ENCODE data around the gene CA5A. TPM values are rescaled to one million over a fixed set of nuclear protein-coding genes. Genes with fewer than 3 reads are reported as not detected.

CA5A gene
- total and polyA plus RNA-seq, 9 of the 15 experiments (the other 6 are each of a cell fraction or from before 2014, with no cell fraction given): not detected

DNA sequence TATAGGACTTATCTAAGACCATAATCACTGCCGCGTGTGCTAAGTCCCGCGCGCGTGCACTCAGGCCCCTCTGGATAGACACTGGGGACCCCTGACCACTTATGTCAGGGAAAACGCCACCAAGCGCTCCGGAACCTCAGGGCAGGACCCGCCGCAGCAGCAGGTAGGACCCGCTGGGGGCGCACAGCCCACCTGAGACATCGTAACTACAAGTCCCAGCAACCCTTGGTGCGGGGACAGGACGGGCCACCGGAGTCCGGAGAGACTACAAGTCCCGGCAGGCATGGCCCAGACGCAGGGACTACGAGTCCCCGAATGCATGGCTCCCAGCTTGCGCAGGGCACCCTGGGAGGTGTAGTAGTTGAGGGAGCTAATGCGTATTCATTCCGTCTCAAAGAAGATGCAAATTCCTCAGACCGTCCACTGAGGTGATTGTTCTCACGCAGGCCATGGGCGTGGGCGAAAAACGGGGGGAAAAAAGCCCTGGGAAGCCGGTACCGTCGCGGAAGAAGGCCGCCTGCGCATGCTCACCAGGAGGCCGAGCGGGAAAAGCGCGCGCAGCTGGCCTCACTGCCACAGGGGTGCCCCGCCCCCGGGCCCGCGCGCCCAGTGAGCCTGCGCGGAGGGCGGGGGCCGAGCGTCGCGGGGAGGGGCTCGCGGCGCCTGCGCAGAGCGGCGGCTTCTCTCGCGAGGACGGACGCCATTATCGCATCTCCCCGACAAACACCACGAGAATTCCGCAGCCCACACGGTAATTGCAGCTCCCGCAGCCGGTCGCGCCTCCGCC is 14.6 kb upstream of the CA5A start, which contains the start of gene BANP (continued):
- TF ChIP-seq MEF2D (tag; conservative IDR thresholded peaks at IDR 0.05; ENCODE audit: low read depth) (peak; percentile 42; the same call in 1 of the 2 replicates), FOXJ2 (tag; IDR thresholded peaks at IDR 0.05) (peak; percentile 75; the same call in 1 of the 2 replicates), ZNF347 (CRISPR knock-in tag; IDR thresholded peaks at IDR 0.05; ENCODE audit: low read depth) (no peak), ZBTB7A (IDR thresholded peaks at IDR 0.05; ENCODE audit: borderline replicate concordance, control insufficient read depth, low read depth, low read length) (peak; percentile 98), ZNF75A (CRISPR knock-in tag; IDR thresholded peaks at IDR 0.05) (0 out of 2 replicates have a peak, but pooled peaks have one; percentile 46), HMGN3 (IDR thresholded peaks at IDR 0.05; ENCODE audit: borderline replicate concordance, extremely low read depth, insufficient read length, low read depth, low read length) (peak; percentile 42), HNRNPL (IDR thresholded peaks at IDR 0.05; ENCODE audit: low read depth, low read length) (no peak), ZNF551 (CRISPR knock-in tag; IDR thresholded peaks at IDR 0.05) (no peak), ZFPM2 (CRISPR knock-in tag; IDR thresholded peaks at IDR 0.05) (no peak), ZNF584 (CRISPR knock-in tag; IDR thresholded peaks at IDR 0.05; ENCODE audit: low read depth) (peak; percentile 96; the same call in 1 of the 2 replicates), ZNF143 (CRISPR knock-in tag; IDR thresholded peaks at IDR 0.05) (peak; percentile 100), SOX6 (IDR thresholded peaks at IDR 0.05) (peak; percentile 58; the same call in 1 of the 2 replicates), EP400 (IDR thresholded peaks at IDR 0.05) (peak; percentile 79), ZNF354B (CRISPR knock-in tag; IDR thresholded peaks at IDR 0.05) (no peak), ZC3H11A (IDR thresholded peaks at IDR 0.05; ENCODE audit: low read depth, low read length) (peak; percentile 86), RBM39 (optimal IDR thresholded peaks at IDR 0.05; ENCODE audit: low read depth, low read length) (no peak), GATAD2A (IDR thresholded peaks at IDR 0.05) (0 out of 2 replicates have a peak, but pooled peaks have one; percentile 52), NCOR1 (IDR thresholded peaks at IDR 0.05) (peak; percentile 45), FOS (IDR thresholded peaks at IDR 0.05; ENCODE audit: extremely low read depth, insufficient read length) (no peak), ZNF79 (CRISPR knock-in tag; IDR thresholded peaks at IDR 0.05; ENCODE audit: low read depth) (peak; percentile 44; the same call in 1 of the 2 replicates), PURB (CRISPR knock-in tag; IDR thresholded peaks at IDR 0.05; ENCODE audit: low read depth) (no peak), HDAC8 (tag; IDR thresholded peaks at IDR 0.05) (peak; percentile 81), ZNF12 (CRISPR knock-in tag; IDR thresholded peaks at IDR 0.05) (peak; percentile 59; the same call in 1 of the 2 replicates), POLR2A (conservative IDR thresholded peaks at IDR 0.05) (peak; percentile 70), SIRT6 (IDR thresholded peaks at IDR 0.05; ENCODE audit: low read depth, low read length) (no peak), FIP1L1 (IDR thresholded peaks at IDR 0.05; ENCODE audit: low read depth, low read length, poor library complexity, severe bottlenecking) (peak; percentile 86), SP2 (IDR thresholded peaks at IDR 0.05; ENCODE audit: extremely low read depth, low read depth, low read length, poor library complexity, severe bottlenecking) (peak; percentile 25), KLF1 (tag; IDR thresholded peaks at IDR 0.05) (peak; percentile 26; the same call in 1 of the 2 replicates)
- TF ChIP-seq, protein P1, sequence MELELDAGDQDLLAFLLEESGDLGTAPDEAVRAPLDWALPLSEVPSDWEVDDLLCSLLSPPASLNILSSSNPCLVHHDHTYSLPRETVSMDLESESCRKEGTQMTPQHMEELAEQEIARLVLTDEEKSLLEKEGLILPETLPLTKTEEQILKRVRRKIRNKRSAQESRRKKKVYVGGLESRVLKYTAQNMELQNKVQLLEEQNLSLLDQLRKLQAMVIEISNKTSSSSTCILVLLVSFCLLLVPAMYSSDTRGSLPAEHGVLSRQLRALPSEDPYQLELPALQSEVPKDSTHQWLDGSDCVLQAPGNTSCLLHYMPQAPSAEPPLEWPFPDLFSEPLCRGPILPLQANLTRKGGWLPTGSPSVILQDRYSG (tag; conservative IDR thresholded peaks at IDR 0.05; ENCODE audit: low read depth): peak; percentile 85; the same call in 1 of the 2 replicates
- TF ChIP-seq, protein P2, sequence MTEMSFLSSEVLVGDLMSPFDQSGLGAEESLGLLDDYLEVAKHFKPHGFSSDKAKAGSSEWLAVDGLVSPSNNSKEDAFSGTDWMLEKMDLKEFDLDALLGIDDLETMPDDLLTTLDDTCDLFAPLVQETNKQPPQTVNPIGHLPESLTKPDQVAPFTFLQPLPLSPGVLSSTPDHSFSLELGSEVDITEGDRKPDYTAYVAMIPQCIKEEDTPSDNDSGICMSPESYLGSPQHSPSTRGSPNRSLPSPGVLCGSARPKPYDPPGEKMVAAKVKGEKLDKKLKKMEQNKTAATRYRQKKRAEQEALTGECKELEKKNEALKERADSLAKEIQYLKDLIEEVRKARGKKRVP (CRISPR knock-in tag; IDR thresholded peaks at IDR 0.05): peak; percentile 76

All from K562 (cell line).